Mesendoderm (in vitro differentiated cells): ENCODE measurements around the gene ANGEL2.
A peak's percentile ranks its signal among the peaks of the same experiment; 100 is the strongest.

Experiments
- DNase-seq: peaks from one replicate; pipeline ENCODE4 v3.0.0; 2013
- H2AK5ac ChIP-seq: 2 replicates; pipeline ENCODE4 v1.6.1; 2013; ENCODE audit warnings: low read length, inconsistent platforms
- H2BK120ac ChIP-seq: 2 replicates; pipeline ENCODE4 v1.6.1; 2013; ENCODE audit warnings: low read depth, mild to moderate bottlenecking, low read length, moderate library complexity, mixed read lengths
- H2BK15ac ChIP-seq: replicated peaks from 2 replicates; pipeline ENCODE4 v1.6.1; 2013; ENCODE audit warnings: low read depth, mild to moderate bottlenecking, moderate library complexity
- H2BK5ac ChIP-seq: 2 replicates; pipeline ENCODE4 v1.6.1; 2013; ENCODE audit warnings: low read length, inconsistent platforms
- H3K18ac ChIP-seq: 2 replicates; pipeline ENCODE4 v1.6.1; 2013; ENCODE audit warnings: mild to moderate bottlenecking, low read length, mixed read lengths
- H3K23ac ChIP-seq: one replicate; pipeline ENCODE4 v1.6.1; 2013; ENCODE audit warnings: low read length
- H3K27ac ChIP-seq: 2 replicates; pipeline ENCODE4 v1.5.1; 2013; ENCODE audit warnings: low read depth, mild to moderate bottlenecking, inconsistent platforms, low read length, moderate library complexity
- H3K27me3 ChIP-seq: 2 replicates; pipeline ENCODE4 v1.6.1; 2013; ENCODE audit warnings: low read length, control low read depth, mild to moderate bottlenecking, inconsistent platforms; ENCODE audit not compliant: insufficient read depth, poor library complexity
- H3K36me3 ChIP-seq: 2 replicates; pipeline ENCODE4 v1.6.1; 2013; ENCODE audit warnings: low read length, inconsistent platforms; ENCODE audit not compliant: control insufficient read depth, insufficient read depth
- H3K4ac ChIP-seq: one replicate; pipeline ENCODE4 v1.6.1; 2013; ENCODE audit warnings: low read depth, mild to moderate bottlenecking, low read length, moderate library complexity
- H3K4me1 ChIP-seq: 2 replicates; pipeline ENCODE4 v1.6.1; 2013; ENCODE audit warnings: low read depth, low read length, inconsistent platforms; ENCODE audit not compliant: control insufficient read depth
- H3K4me2 ChIP-seq: 2 replicates; pipeline ENCODE4 v1.6.1; 2013; ENCODE audit warnings: low read length
- H3K4me3 ChIP-seq: 2 replicates; pipeline ENCODE4 v1.5.1; 2013; ENCODE audit warnings: mild to moderate bottlenecking, low read length
- H3K56ac ChIP-seq: one replicate; pipeline ENCODE4 v1.6.1; 2013; ENCODE audit warnings: low read length
- H3K79me1 ChIP-seq: 2 replicates; pipeline ENCODE4 v1.6.1; 2013; ENCODE audit warnings: low read length, inconsistent platforms
- H3K79me2 ChIP-seq: 2 replicates; pipeline ENCODE4 v1.6.1; 2013; ENCODE audit warnings: mild to moderate bottlenecking, low read length; ENCODE audit not compliant: control insufficient read depth, insufficient read depth
- H3K9ac ChIP-seq: 2 replicates; pipeline ENCODE4 v1.6.1; 2013; ENCODE audit warnings: low read length, inconsistent platforms
- H4K5ac ChIP-seq: one replicate; pipeline ENCODE4 v1.6.1; 2013; ENCODE audit warnings: low read length
- H4K8ac ChIP-seq: one replicate; pipeline ENCODE4 v1.6.1; 2013; ENCODE audit warnings: low read depth, mild to moderate bottlenecking, control low read depth, low read length, moderate library complexity
- WGBS: extraction: QIAGEN DNeasy Blood & Tissue Kit; methylation state at CpG from one replicate; pipeline ENCODE4 v1.1.7; 2013; ENCODE audit warnings: low lambda C conversion rate, missing lambda C conversion rate; ENCODE audit not compliant: insufficient coverage; ENCODE audit errors: extremely low coverage; 5-methylcytosine and 5-hydroxymethylcytosine counted together

ANGEL2 gene

GRCh38 chr1:212955098-212955497 lies 60.6 kb downstream of the ANGEL2 start:
- no peak overlapping the region for H3K4me3 ChIP-seq
- no peak overlapping the region for H2AK5ac ChIP-seq
- no peak overlapping the region for H2BK15ac ChIP-seq
- H3K27me3 ChIP-seq = no peaks in the 10 kb centered on the region
- WGBS = no CpG with 5 or more reads among the region's 3 CpGs
- H3K56ac ChIP-seq = no peak overlapping the region
- no peak overlapping the region for H4K5ac ChIP-seq
- no peak overlapping the region for H3K18ac ChIP-seq
- H3K4me2 ChIP-seq = no peak overlapping the region
- peaks cover 4% of the 10 kb centered on the region for H3K36me3 ChIP-seq
- H3K79me2 ChIP-seq = peaks cover 48% of the 10 kb centered on the region
- H3K9ac ChIP-seq = no peak overlapping the region
- H3K4ac ChIP-seq = no peak overlapping the region
- H3K4me1 ChIP-seq = peaks cover 8% of the 10 kb centered on the region
- DNase-seq = no peak
- H4K8ac ChIP-seq = no peak overlapping the region
- peaks cover 21% of the 10 kb centered on the region for H3K79me1 ChIP-seq
- no peak overlapping the region for H2BK5ac ChIP-seq
- no peak overlapping the region for H3K23ac ChIP-seq
- no peak overlapping the region for H3K27ac ChIP-seq
- H2BK120ac ChIP-seq = no peak overlapping the region

GRCh38 chr1:212954514-212954913 lies 61.2 kb downstream of the ANGEL2 start:
- H3K56ac ChIP-seq = no peak overlapping the region
- H3K4me1 ChIP-seq = peaks cover 11% of the 10 kb centered on the region
- peaks cover 4% of the 10 kb centered on the region for H3K36me3 ChIP-seq
- no peak overlapping the region for H3K4me2 ChIP-seq
- no peak overlapping the region for H3K23ac ChIP-seq
- H2BK5ac ChIP-seq = no peak overlapping the region
- H2AK5ac ChIP-seq = no peak overlapping the region
- no peaks in the 10 kb centered on the region for H3K27me3 ChIP-seq
- H3K4me3 ChIP-seq = no peak overlapping the region
- H2BK120ac ChIP-seq = no peak overlapping the region
- peaks cover 18% of the 10 kb centered on the region for H3K79me1 ChIP-seq
- no CpG with 5 or more reads among the region's 6 CpGs for WGBS
- no peak overlapping the region for H3K18ac ChIP-seq
- no peak overlapping the region for H3K9ac ChIP-seq
- no peak overlapping the region for H4K5ac ChIP-seq
- H3K4ac ChIP-seq = no peak overlapping the region
- H3K79me2 ChIP-seq = peaks cover 48% of the 10 kb centered on the region
- H4K8ac ChIP-seq = no peak overlapping the region
- no peak overlapping the region for H2BK15ac ChIP-seq
- no peak overlapping the region for H3K27ac ChIP-seq
- DNase-seq = no peak

- H3K4me2 ChIP-seq = no peak overlapping the region
- peaks cover 11% of the 10 kb centered on the region for H3K4me1 ChIP-seq
- H3K27ac ChIP-seq = no peak overlapping the region
- no peak overlapping the region for H3K4me3 ChIP-seq
- H3K27me3 ChIP-seq = no peaks in the 10 kb centered on the region
- no peak overlapping the region for H4K5ac ChIP-seq
- no peak overlapping the region for H3K18ac ChIP-seq
- no peak overlapping the region for H3K4ac ChIP-seq
- H2AK5ac ChIP-seq = no peak overlapping the region
- no peak overlapping the region for H4K8ac ChIP-seq
- peak overlapping the region; percentile 31 for H3K56ac ChIP-seq
- DNase-seq = no peak
- H2BK5ac ChIP-seq = no peak overlapping the region
- WGBS = no CpG with 5 or more reads among the region's 3 CpGs
- no peak overlapping the region for H3K23ac ChIP-seq
- peak overlapping the region; percentile 31 for H3K9ac ChIP-seq
- H3K79me1 ChIP-seq = peaks cover 15% of the 10 kb centered on the region
- H2BK120ac ChIP-seq = no peak overlapping the region
- peaks cover 4% of the 10 kb centered on the region for H3K36me3 ChIP-seq
- peaks cover 48% of the 10 kb centered on the region for H3K79me2 ChIP-seq
- no peak overlapping the region for H2BK15ac ChIP-seq
Measured at GRCh38 chr1:212953321-212953720, 62.3 kb downstream of the ANGEL2 start.

- no peaks in the 10 kb centered on the region for H3K27me3 ChIP-seq
- H2BK15ac ChIP-seq = no peak overlapping the region
- peak overlapping the region; percentile 44 for H3K56ac ChIP-seq
- no CpG with 5 or more reads among the region's 8 CpGs for WGBS
- H3K23ac ChIP-seq = peak overlapping the region; percentile 29
- H3K27ac ChIP-seq = no peak overlapping the region
- no peak overlapping the region for H2BK120ac ChIP-seq
- H3K9ac ChIP-seq = peak overlapping the region; percentile 33
- peaks cover 8% of the 10 kb centered on the region for H3K4me1 ChIP-seq
- H3K4ac ChIP-seq = no peak overlapping the region
- no peak overlapping the region for H3K18ac ChIP-seq
- no peak overlapping the region for H3K4me3 ChIP-seq
- H3K79me2 ChIP-seq = peaks cover 42% of the 10 kb centered on the region
- no peak for DNase-seq
- H4K5ac ChIP-seq = no peak overlapping the region
- H2BK5ac ChIP-seq = no peak overlapping the region
- no peak overlapping the region for H2AK5ac ChIP-seq
- H3K36me3 ChIP-seq = peaks cover 4% of the 10 kb centered on the region
- no peak overlapping the region for H3K4me2 ChIP-seq
- H4K8ac ChIP-seq = no peak overlapping the region
- H3K79me1 ChIP-seq = peaks cover 9% of the 10 kb centered on the region
Measured at GRCh38 chr1:212952641-212952976, 63.1 kb downstream of the ANGEL2 start.

- Histone ChIP-seq H3K4ac (no peak overlapping the region), H2AK5ac (no peak overlapping the region), H3K18ac (peak overlapping the region; percentile 3), H3K4me3 (peak overlapping the region; percentile 51), H3K79me1 (peaks cover 8% of the 10 kb centered on the region), H3K4me1 (peaks cover 8% of the 10 kb centered on the region), H2BK15ac (no peak overlapping the region), H2BK5ac (no peak overlapping the region), H4K8ac (no peak overlapping the region), H2BK120ac (no peak overlapping the region), H3K9ac (peak overlapping the region; percentile 79), H3K56ac (peak overlapping the region; percentile 92), H3K36me3 (peaks cover 4% of the 10 kb centered on the region), H3K27me3 (no peaks in the 10 kb centered on the region), H3K79me2 (peaks cover 42% of the 10 kb centered on the region), H3K23ac (no peak overlapping the region), H4K5ac (no peak overlapping the region), H3K27ac (no peak overlapping the region), H3K4me2 (peak overlapping the region; percentile 88)
- DNase-seq = no peak
- no CpG with 5 or more reads among the region's 4 CpGs for WGBS
Measured at GRCh38 chr1:212951947-212952640, 63.6 kb downstream of the ANGEL2 start.
